GM12878 (cell line): Measurements from ENCODE around the gene GDA.

Source experiments
- JUND ChIP-seq: IDR thresholded peaks from 2 replicates; pipeline ENCODE4 v1.6.1; 2012; ENCODE audit warnings: low read depth, mild to moderate bottlenecking, low read length, improper control_type of control experiment, moderate library complexity
- RAD21 ChIP-seq: IDR thresholded peaks from 2 replicates; pipeline ENCODE4 v1.6.1; 2011; ENCODE audit warnings: mild to moderate bottlenecking, low read depth, low read length, moderate library complexity; ENCODE audit not compliant: insufficient read depth
- SP1 ChIP-seq: IDR thresholded peaks from one replicate; pipeline ENCODE4 v1.6.1; 2011; ENCODE audit warnings: low read depth, low read length
- TF ChIP-seq, protein P1 (sequence below), 3 experiments: IDR thresholded peaks in 2 of 3; conservative IDR thresholded peaks in 1 of 3; 2 replicates each; pipeline ENCODE4 v1.5.1; 2011; ENCODE audit warnings: low read depth in 3 of 3, low read length in 3 of 3, mild to moderate bottlenecking in 3 of 3, control low read depth in 2 of 3, moderate library complexity in 2 of 3, inconsistent platforms in 1 of 3, mixed read lengths in 1 of 3; ENCODE audit not compliant: control insufficient read depth in 2 of 3, insufficient read depth in 1 of 3; ENCODE audit errors: extremely low read depth in 1 of 3
- TF ChIP-seq, protein P2 (sequence below): IDR thresholded peaks from 2 replicates; pipeline ENCODE4 v1.6.1; 2012; ENCODE audit warnings: low read depth, low read length, improper control_type of control experiment

DNA sequence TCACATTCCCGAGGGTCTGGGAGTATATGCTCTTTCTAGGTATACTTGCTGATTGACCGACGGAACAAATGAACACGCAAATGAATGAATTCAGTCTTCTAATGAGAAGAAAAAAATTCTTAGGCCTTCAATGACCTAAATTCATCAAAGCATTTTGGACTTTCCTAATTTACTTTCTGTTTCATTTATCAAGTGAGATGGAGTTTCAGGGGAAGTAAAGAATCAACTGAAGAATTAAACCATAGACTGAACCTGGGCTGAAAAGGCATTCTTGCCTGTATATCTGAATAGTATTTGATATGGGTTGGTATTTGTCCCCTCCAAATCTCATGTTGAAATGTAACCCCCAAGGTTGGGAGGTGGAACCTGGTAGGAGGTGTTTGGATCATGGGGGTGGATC, 151.6 kb downstream of the GDA start:
- TF ChIP-seq, protein P1, sequence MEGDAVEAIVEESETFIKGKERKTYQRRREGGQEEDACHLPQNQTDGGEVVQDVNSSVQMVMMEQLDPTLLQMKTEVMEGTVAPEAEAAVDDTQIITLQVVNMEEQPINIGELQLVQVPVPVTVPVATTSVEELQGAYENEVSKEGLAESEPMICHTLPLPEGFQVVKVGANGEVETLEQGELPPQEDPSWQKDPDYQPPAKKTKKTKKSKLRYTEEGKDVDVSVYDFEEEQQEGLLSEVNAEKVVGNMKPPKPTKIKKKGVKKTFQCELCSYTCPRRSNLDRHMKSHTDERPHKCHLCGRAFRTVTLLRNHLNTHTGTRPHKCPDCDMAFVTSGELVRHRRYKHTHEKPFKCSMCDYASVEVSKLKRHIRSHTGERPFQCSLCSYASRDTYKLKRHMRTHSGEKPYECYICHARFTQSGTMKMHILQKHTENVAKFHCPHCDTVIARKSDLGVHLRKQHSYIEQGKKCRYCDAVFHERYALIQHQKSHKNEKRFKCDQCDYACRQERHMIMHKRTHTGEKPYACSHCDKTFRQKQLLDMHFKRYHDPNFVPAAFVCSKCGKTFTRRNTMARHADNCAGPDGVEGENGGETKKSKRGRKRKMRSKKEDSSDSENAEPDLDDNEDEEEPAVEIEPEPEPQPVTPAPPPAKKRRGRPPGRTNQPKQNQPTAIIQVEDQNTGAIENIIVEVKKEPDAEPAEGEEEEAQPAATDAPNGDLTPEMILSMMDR (IDR thresholded peaks at IDR 0.05 in 2 of 3, conservative IDR thresholded peaks at IDR 0.05 in 1 of 3; ENCODE audit: control insufficient read depth in 2 of 3, extremely low read depth in 1 of 3, insufficient read depth in 1 of 3, low read depth in 3 of 3, low read length in 3 of 3), result no peak
- no peak for TF ChIP-seq RAD21
- no peak for TF ChIP-seq SP1
- TF ChIP-seq, protein P2, sequence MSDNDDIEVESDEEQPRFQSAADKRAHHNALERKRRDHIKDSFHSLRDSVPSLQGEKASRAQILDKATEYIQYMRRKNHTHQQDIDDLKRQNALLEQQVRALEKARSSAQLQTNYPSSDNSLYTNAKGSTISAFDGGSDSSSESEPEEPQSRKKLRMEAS, result no peak
- no peak for TF ChIP-seq JUND
